Panc1 (cell line): ENCODE measurements around the gene IGSF21.

Experiments used
- POLR2AphosphoS5 ChIP-seq: IDR thresholded peaks from 2 replicates; pipeline ENCODE4 v1.6.1; 2012; ENCODE audit warnings: mild to moderate bottlenecking, low read depth, low read length, moderate library complexity
- SIN3A ChIP-seq: IDR thresholded peaks from 2 replicates; pipeline ENCODE4 v1.6.1; 2012; ENCODE audit warnings: low read depth, mild to moderate bottlenecking, low read length, moderate library complexity, borderline replicate concordance; ENCODE audit not compliant: insufficient read depth
- TCF7L2 ChIP-seq: IDR thresholded peaks from 2 replicates; pipeline ENCODE4 v1.6.1; 2011; ENCODE audit warnings: mild to moderate bottlenecking, low read depth, low read length, inconsistent platforms
- TF ChIP-seq, protein P1 (sequence below): fragments of 450-650 bp; IDR thresholded peaks from 2 replicates; pipeline ENCODE4 v1.5.1; 2017; ENCODE audit warnings: mild to moderate bottlenecking
- TF ChIP-seq, protein P2 (sequence below), 2 experiments: IDR thresholded peaks; 2 replicates each; pipeline ENCODE4 v1.6.1; 2011 to 2012; ENCODE audit warnings: low read depth in 2 of 2, control low read depth in 1 of 2, low read length in 1 of 2, mild to moderate bottlenecking in 1 of 2, moderate library complexity in 1 of 2; ENCODE audit not compliant: insufficient read depth in 1 of 2

- TF ChIP-seq, protein P1, sequence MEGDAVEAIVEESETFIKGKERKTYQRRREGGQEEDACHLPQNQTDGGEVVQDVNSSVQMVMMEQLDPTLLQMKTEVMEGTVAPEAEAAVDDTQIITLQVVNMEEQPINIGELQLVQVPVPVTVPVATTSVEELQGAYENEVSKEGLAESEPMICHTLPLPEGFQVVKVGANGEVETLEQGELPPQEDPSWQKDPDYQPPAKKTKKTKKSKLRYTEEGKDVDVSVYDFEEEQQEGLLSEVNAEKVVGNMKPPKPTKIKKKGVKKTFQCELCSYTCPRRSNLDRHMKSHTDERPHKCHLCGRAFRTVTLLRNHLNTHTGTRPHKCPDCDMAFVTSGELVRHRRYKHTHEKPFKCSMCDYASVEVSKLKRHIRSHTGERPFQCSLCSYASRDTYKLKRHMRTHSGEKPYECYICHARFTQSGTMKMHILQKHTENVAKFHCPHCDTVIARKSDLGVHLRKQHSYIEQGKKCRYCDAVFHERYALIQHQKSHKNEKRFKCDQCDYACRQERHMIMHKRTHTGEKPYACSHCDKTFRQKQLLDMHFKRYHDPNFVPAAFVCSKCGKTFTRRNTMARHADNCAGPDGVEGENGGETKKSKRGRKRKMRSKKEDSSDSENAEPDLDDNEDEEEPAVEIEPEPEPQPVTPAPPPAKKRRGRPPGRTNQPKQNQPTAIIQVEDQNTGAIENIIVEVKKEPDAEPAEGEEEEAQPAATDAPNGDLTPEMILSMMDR: no peak
- TF ChIP-seq, protein P2, sequence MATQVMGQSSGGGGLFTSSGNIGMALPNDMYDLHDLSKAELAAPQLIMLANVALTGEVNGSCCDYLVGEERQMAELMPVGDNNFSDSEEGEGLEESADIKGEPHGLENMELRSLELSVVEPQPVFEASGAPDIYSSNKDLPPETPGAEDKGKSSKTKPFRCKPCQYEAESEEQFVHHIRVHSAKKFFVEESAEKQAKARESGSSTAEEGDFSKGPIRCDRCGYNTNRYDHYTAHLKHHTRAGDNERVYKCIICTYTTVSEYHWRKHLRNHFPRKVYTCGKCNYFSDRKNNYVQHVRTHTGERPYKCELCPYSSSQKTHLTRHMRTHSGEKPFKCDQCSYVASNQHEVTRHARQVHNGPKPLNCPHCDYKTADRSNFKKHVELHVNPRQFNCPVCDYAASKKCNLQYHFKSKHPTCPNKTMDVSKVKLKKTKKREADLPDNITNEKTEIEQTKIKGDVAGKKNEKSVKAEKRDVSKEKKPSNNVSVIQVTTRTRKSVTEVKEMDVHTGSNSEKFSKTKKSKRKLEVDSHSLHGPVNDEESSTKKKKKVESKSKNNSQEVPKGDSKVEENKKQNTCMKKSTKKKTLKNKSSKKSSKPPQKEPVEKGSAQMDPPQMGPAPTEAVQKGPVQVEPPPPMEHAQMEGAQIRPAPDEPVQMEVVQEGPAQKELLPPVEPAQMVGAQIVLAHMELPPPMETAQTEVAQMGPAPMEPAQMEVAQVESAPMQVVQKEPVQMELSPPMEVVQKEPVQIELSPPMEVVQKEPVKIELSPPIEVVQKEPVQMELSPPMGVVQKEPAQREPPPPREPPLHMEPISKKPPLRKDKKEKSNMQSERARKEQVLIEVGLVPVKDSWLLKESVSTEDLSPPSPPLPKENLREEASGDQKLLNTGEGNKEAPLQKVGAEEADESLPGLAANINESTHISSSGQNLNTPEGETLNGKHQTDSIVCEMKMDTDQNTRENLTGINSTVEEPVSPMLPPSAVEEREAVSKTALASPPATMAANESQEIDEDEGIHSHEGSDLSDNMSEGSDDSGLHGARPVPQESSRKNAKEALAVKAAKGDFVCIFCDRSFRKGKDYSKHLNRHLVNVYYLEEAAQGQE (IDR thresholded peaks at IDR 0.05; ENCODE audit: insufficient read depth in 1 of 2, low read depth in 2 of 2, low read length in 1 of 2): no peak
- no peak for TF ChIP-seq POLR2AphosphoS5
- TF ChIP-seq TCF7L2: no peak
- TF ChIP-seq SIN3A: no peak
Measured at GRCh38 chr1:18337757-18338156, 230.2 kb downstream of the IGSF21 start.
